Kidney tubule cell (primary cell): Measurements from ENCODE around the gene FLVCR1.
"Not testable (repeated sequence)": the region's sequence is repeated elsewhere in the genome, so short reads cannot be mapped to it uniquely, and the experiment has no call there.

Experiments
- DNase-seq: peaks from one replicate; pipeline ENCODE4 v3.0.0-alpha.2; 2018; ENCODE audit warnings: low spot score

The FLVCR1 gene

DNA sequence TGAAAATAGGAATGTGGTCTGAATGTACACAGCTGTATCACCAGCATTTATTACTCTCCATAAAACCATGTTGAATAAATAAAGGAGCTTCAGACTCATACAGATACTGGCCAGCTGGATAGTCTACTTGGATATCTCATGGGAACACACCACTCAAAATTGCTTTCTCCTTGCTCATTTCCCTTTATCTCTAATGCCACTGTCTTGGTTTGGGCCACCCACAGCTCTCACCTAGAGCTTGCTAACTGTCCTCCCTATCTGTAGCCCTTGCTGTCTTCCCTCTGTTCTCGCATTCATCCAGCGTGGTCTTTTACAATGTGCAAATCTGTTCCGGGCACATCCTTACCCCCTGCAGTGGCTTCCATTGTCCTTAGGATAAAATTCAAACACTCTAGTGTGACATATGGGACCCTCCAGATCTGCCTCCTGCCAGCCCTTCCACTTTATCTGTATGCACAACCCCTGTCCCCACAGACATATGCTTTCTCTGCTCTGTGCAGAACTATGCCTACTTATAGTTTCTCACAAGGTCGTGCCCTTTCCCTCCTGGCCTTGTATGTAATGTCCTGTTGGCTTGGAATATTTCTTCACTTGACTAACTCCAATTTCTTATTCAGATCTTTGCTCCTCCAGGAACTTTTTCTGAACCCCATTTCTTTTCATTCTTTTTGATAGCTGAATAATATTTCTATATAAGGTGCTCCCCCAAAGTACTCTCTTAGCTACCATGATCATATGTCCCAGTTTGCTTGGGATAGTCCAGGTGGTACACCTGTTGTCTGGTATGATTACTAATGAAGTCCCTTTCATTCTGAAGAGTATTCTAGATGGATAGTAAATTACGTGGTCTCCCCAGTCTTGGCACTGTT lies 2.9 kb downstream of the FLVCR1 start:
- DNase-seq = no peak

DNA sequence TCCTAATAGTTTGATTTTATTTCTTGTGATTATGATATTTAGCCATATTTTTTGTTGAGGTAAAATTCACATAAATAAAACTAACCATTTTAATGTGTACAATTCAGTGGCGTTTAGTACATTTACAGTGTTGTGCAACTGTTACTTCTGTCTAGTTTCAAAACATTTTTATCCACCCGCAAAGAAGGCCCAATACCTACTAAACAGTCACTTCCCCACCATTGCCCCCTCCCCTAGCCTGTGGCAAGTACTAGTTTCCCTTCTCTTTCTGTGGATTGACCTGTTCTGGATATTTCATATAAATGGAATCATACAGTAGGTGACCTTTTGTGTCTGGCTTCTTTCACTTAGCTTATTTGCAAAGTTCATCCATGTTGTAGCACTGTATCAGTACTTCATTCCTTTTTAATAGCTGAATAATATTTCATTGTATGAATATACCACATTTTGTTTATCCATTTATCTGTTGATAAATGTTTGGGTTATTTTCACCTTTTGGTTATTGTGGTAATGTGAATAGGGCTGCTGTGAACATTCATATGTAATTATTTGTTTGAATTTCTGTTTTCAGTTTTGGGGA lies 4.1 kb downstream of the FLVCR1 start:
- no peak for DNase-seq

DNA sequence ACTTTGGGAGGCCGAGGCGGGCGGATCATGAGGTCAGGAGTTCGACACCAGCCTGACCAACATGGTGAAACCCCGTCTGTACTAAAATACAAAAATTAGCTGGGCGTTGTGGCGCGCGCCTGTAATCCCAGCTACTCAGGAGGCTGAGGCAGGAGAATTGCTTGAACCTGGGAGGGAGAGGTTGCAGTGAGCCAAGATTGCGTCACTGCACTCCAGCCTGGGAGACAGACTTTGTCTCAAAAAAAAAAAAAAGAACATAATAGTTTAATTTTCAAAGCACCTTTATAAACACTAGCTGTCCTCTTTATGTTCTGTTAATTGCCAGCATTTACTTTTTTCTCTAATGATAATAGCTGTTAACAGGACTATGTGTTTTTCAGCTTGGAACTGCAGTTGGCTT lies 5.3 kb downstream of the FLVCR1 start:
- DNase-seq = not testable (repeated sequence)

DNA sequence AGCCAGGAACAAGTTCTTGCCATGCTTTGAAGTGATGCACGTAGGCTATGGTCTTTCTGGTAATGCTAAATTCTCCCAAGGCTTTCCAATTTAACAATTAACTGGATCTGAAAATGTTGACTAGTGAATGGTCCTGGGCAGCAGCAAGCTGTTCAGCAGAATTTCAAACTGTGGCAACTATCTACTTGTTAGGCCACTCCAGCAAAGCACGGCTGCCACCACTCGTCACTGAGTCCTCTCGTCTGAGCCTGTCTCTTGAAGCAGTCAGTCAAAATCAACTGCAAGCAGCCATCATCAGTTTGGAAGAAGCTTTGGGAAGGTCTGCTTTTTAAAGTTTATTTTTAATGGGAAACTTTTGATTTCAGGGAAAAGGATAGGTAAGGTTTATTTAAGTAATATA lies 6.1 kb downstream of the FLVCR1 start:
- no peak for DNase-seq

DNA sequence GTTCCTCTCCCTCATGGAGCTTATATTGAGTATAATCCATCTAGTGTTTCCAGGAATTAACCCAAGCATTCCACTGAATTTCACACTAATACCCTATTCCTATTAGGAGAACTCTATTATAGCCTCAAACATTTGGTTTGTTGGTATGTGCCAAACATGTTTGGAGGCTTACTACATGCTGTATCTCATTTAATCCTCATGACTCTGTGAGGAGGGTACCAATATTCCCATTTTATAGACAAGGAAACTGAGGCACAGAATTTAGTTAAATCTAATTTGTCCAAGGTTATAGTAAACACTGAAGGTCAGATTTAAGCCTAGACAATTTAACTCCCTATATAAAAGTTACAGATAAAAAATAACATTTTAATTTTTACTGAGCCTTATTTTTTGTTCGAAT lies 9.1 kb downstream of the FLVCR1 start:
- DNase-seq = no peak

- DNase-seq = no peak
Observed at GRCh38 chr1:212871976-212872375, 13.9 kb downstream of the FLVCR1 start.

- no peak for DNase-seq
Observed at GRCh38 chr1:212873518-212873917, 15.4 kb downstream of the FLVCR1 start.

DNA sequence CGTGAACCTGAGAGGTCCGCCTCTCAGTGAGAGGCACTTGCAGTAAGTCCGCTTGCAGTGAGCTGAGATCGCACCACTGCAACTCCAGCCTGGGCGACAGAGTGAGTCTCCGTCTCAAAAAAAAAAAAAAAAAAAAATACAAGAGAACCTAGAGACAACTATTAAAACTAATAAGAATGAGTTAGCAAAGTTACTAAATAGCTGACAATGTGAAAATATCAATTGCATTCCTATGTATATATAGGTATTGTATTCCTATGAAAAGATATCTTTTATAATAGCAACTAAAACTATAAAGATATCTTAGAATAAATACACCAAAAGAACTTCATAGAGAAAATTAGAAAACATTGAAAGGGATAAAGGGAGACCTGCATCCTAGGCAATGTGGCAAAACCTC lies 20.3 kb downstream of the FLVCR1 start:
- DNase-seq = no peak

DNA sequence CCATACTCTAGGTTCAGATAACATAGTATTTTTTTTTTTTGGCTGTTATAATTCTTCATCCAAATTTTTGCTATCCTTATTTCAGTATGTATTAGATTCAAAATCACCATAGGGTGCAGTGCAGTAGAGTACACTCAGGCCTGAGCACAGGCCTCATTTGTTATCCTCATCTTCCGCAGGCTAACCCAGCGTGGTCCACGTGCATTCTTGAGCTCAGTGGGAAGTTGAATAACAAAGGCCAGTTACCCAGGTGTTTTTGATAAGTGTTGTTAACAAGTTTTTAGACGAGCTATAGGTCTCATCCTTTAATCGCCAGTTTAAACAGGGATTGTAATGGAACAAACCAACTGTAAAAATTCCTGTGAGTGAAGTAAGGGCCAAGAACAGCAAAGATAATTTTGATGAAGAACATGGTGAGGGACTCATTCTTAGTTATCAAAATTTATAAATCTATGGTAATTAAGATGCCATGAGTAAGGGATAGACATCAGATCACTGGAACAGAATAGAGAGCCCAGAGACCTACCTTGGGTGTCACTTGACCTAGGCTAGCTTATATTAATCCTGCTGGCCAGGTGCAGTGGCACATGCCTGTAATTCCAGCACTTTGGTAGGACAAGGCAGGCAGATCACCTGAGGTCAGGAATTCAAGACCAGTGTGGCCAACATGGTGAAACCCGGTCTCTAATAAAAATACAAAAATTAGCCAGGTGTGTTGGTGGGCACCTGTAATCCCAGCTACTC lies 22.0 kb downstream of the FLVCR1 start:
- no peak for DNase-seq

DNA sequence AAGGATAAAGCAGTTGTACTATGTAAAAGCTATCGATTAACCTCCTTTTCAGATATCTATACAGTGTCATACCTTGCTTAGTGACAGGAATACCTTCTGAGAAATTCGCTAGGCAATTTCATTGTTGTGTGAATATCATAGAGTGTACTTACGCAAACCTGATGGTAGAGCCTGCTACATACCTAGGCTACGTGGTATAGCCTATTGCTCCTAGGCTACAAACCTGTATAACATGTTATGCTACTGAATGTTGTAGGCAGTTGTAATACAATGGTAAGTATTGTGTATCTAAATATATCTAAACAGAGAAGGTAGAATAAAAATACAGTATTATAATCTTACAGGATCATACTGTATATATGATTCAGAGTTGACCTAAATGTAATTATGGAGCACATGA lies 26.5 kb downstream of the FLVCR1 start:
- no peak for DNase-seq

- no peak for DNase-seq
Observed at GRCh38 chr1:212892108-212892507, 34.0 kb downstream of the FLVCR1 start.

DNA sequence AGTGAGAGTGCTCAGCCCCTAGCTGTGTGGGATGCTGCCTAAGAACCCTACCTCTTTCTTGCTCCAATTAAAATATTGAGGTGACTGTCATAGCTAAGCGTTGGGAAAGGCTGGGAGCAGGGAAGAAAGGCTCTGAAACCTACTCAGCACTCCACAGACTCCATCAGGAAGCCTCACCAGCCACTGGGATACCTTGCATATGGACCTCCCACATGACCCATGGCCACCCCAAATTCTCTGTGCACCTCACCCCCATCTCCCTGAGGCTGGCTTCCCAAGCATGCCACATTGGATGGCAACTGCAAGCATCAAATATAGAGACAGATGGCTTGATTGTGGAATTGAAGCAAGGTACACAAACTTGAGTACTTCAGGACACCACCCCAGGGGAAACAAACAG lies 41.8 kb downstream of the FLVCR1 start:
- no peak for DNase-seq

GRCh38 chr1:212901290-212901689 lies 43.2 kb downstream of the FLVCR1 start:
- DNase-seq = no peak

- no peak for DNase-seq
Observed at GRCh38 chr1:212902054-212902453, 44.0 kb downstream of the FLVCR1 start.

- DNase-seq = no peak
Observed at GRCh38 chr1:212903664-212904063, 45.6 kb downstream of the FLVCR1 start.

- DNase-seq = not testable (repeated sequence)
Observed at GRCh38 chr1:212908071-212908470, 50.0 kb downstream of the FLVCR1 start.

- DNase-seq = no peak
Observed at GRCh38 chr1:212908971-212909370, 50.9 kb downstream of the FLVCR1 start.

DNA sequence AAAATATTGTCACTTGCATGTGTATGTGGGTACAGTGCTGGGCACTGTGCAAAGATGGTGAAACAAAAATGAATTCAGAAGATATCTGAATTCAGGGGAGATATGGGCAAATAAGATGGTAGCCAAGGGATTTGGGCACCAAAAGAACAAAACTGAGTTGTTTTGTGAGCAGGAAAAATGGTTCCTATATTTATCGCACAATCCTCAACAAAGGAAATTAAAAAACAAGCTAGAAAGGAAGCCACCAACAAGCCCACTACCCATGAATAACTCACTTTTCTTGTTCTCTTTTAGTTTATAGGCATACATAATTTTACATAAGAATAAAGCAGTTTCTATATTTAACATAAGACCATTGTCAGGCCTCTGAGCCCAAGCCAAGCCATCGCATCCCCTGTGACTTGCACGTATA lies 51.6 kb downstream of the FLVCR1 start:
- no peak for DNase-seq

- not testable (repeated sequence) for DNase-seq
Observed at GRCh38 chr1:212910213-212910612, 52.1 kb downstream of the FLVCR1 start.

DNA sequence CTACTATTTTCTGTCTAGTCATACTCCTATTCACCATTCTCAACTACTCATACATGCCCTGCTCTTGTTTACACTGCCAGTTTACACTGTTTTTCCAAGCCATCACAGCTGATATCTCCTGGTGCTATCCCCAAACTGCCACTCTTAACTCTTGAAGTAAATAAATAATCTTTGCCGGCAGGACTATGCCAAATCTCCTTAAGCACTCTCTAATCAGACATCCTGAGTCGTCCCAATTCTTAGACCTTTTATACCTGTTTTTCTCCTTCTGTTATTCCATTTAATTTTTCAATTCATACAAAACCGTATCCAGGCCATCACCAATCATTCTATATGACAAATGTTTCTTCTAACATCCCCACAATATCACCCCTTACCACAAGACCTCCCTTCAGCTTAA lies 55.6 kb downstream of the FLVCR1 start:
- DNase-seq = not testable (repeated sequence)

GRCh38 chr1:212914110-212914509 lies 56.0 kb downstream of the FLVCR1 start:
- DNase-seq = not testable (repeated sequence)

DNA sequence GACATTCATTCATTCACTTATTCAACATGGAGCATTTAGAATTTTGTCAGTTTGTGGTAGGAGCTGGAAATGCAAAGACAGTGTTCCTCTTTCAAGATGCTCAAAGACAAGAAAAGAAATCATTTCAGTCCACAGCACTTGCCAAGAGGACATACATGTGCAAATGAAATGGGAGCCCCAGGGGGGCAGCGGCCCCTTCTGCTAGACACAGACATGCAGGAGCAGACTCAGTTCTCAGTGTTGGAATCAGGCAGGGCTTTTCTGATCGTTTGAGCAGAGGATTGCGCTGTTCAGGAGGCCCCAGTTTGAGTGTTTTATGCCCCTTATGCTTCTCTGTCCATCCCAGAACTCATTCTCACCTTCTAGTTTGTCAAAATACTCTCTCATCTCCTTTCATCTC lies 56.7 kb downstream of the FLVCR1 start:
- no peak for DNase-seq
